ENCODE measurements around the gene RCAN3.
"Not testable (repeated sequence)": the region's sequence is repeated elsewhere in the genome, so short reads cannot be mapped to it uniquely, and the experiment has no call there.

Gene RCAN3

GRCh38 chr1:24486331-24487065 lies 16.1 kb upstream of the RCAN3 start:
- no peak for DNase-seq

DNA sequence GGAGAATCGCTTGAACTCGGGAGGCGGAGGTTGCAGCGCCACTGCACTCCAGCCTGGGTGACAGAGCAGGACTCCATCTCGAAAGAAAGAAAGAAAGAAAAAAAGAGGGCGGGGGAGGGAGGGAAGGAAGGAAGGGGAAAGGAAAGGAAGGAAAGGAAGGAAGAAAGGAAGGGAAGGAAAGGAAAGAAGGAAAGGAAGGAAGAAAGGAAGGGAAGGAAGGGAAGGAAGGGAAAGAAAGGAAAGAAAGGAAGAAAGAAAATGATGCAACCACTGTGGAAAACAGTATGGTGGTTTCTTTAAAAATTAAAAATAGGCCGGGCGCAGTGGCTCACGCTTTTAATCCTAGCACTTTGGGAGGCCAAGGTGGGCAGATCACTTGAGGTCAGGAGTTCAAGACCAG lies 15.2 kb upstream of the RCAN3 start:
- DNase-seq: no peak

DNA sequence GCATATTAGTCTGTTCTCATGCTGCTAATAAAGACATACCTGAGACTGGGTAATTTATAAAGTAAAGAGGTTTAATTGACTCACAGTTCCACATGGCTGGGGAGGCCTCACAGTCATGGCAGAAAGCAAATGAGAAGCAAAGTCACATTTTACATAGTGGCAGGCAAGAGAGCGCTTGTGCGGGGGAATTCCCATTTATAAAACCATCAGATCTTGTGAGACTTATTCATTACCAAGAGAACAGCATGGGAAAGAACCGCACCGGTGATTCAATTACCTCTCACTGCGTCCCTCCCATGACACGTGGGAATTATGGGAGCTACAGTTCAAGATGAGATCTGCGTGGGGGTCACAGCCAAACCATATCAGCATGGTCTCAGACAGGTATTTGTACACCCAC lies 14.5 kb upstream of the RCAN3 start:
- DNase-seq: not testable (repeated sequence)

DNA sequence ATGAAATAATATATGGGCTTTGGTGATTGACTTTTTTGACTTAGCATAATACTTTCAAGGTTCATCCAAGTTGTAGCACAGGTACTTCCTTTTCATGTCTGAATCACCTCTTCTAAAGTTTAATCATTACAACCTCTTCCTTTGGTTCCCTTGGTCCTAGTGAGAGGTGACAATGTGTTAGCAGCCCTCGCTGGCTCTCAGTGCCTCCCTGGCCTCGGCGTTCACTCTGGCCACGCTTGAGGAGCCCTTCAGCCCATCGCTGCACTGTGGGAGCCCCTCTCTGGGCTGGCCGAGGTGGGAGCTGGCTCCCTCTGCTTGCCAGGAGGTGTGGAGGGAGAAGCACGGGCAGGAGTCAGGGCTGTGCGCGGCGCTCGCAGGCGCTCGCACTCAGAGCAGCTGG lies 13.0 kb upstream of the RCAN3 start:
- DNase-seq: no peak

DNA sequence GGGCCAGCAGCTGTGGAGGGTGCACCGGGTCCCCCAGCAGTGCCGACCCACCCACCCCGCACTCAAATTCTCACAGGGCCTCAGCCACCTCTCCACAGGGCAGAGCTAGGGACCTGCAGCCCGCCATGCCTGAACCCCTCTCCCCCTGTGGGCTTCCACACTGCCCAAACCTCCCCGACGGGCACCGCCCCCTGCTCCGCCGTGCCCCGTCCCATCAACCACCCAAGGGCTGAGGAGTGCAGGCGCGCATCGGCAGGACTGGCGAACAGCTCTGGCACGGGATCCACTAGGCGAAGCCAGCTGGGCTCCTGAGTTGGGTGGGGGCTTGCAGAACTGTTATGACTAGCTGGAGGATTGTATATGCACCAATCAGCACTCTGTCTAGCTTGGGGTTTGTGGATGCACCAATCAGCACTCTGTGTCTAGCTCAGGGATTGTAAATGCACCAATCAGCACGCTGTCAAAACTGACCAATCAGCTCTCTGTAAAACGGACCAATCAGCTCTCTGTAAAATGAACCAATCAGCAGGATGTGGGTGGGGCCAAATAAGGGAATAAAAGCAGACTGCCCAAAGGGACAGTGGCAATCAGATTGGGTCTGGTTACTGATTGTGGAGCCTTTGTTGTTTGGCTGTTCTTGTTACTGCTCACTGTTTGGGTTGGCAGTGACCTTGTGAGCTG lies 12.4 kb upstream of the RCAN3 start:
- DNase-seq: no peak

DNA sequence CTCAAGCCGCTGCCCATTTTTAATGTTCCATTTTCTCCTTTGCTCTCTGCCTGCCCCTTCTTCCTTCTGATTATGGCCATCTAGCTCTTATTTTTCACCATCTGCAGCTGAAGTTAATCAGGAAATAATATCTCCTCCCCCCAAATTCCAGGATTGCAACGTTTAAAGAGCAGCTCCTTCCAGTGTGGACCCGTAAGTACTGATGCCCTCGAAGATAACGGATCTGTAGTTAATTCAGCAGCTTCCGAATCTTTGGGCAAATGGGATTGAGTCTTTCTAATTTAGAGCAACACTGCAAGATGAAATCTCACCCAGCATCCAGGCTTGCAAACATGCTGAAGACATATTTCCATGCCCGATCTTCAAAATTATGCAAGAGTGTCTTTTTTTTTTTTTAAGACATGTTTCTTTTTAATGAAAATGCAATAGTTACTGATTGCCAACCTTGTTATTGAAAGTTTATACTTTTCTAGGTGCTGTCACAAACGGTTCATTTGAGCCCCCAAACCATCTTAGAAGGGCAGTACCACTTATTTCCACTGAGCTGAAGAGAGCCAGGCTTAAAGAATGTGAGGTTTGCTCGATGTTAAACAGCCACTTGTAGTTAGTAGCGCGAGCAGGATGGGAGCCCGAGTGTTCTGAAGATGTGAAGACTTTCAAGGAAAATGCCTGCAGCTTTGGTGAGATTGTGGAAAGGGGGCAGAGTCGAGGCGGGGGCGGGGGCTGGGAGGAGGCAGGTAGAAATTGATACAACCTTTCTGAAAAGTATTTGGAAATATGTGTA lies 10.9 kb upstream of the RCAN3 start:
- no peak for DNase-seq

GRCh38 chr1:24492935-24493334 lies 9.7 kb upstream of the RCAN3 start:
- DNase-seq: not testable (repeated sequence)

DNA sequence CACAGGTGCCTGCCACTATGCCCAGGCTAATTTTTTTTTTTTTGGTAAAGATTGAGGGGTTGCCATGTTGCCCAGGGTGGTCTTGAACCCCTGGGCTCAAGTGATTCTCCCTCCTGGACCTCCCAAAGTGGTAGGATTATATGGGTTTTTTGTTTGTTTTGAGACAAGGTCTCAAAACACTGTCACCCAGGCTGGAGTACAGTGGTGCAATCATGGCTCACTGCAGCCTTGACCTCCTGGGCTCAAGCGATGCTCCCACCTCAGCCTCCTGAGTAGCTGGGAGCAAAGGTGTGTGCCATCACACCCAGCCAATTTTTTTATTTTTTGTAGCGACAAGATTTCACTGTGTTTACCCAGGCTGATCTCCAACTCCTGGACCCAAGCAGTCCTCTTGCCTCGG lies 8.9 kb upstream of the RCAN3 start:
- no peak for DNase-seq

GRCh38 chr1:24498589-24498988 lies 4.0 kb upstream of the RCAN3 start:
- DNase-seq: no peak

DNA sequence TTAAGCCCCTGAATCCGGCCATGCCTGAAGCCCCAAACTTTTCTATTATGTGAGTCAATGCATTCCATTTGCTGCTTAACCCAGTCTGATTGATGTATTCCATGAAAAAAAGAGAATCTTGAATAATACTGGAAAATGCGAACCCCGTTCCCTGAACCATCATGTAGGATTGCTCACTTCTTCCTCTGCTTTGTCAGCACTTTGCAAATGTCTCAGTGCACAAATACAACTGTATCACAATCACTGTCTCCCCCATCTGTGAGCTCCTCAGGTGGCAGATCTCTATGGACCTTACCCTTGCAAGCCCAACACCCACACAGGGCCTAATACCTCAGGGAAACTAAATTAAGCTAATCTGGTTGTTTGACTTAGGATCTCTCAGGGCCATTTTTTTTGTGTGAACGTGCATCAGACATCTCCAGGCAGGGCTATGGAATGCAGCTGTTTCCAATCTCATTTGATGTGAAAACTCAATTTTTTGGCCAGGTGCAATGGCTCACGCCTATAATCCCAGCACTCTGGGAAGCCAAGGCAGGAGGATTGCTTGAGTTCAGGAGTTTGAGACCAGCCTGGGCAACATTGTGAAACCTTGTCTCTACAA lies 2.1 kb upstream of the RCAN3 start:
- no peak for DNase-seq

DNA sequence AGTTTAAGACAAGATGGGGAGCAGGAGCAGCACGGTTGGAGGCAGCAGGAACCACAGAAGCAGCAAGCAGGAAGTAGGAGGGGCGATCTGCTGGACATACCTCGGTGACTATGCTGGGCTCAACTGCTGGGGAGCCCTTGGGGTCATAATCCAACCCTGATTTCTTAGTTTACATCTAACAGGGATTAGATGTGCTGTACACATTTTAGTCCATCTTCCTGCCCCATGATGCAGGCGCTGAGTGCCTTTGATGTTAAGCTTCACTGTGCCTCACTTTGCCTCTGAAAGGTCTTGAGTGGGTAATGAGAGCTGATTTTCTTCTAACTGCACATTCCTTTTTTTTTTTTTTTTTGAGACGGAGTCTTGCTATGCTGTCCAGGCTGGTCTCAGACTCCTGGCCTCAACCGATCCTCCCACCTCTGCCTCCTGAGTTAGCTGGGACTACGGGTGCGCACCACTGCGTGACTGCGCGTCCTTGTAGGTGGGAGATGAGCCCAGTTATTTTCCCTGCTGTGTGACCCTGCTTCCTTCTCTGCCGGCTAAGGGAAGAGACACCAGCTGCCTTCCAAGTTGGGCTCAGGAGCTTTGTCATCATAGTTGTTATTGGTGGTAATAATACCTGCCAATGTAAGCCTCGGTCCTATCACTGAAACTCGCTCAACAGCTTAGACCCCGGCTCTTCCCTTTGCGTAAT lies 1.1 kb upstream of the RCAN3 start:
- no peak for DNase-seq

GRCh38 chr1:24502065-24502708 lies 449 bp upstream of the RCAN3 start:
- DNase-seq: no peak

- no peak for DNase-seq
Measured at GRCh38 chr1:24503059-24503751, 569 bp downstream of the RCAN3 start.

DNA sequence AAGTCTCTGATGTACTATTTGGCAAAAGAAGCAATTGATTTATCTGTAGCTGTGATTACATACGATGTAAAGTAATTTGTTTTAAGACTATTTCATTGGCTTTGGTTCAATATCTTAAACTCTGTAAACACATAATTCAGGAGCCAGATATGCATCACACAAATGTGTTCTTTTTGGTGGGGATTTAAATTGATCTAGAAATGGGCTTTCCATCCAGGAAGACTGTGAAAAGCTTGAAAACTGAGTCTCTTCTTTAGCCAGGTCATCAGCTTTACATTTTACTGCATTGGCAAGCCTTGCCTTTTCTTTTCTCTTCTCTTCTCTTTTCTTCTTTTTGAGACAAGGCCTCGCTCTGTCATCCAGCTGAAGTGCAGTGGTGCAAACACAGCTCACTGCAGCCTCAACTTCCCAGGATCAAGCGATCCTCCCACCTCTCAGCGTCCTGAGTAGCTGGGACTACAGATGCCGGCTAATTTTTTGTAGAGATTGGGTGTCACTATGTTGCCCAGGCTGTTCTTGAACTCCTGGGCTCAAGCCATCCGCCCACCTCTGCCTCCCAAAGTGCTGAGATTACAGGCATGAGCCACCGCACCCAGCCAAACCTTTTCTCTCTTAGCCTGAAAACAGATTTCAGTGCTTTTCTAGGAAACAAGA lies 1.4 kb downstream of the RCAN3 start:
- DNase-seq: no peak

DNA sequence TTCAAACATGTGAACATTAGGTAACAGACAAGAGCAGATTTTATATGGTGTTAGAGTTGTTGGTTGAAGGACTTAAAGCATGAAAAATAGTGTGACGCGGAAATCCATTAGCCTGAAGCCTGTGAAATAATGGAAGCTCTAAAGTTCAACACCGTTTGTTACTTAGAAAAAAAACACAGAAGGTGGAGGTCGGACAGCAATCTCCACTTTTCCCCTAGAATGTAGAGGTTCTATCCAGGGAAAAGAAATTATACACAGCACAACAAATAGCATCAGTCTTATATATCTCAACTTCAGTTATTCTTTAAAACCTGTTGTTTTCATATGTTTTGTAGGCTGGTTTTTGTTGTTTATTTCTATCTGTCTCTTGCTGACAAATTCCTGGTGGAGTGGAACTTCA lies 1.9 kb downstream of the RCAN3 start:
- no peak for DNase-seq

DNA sequence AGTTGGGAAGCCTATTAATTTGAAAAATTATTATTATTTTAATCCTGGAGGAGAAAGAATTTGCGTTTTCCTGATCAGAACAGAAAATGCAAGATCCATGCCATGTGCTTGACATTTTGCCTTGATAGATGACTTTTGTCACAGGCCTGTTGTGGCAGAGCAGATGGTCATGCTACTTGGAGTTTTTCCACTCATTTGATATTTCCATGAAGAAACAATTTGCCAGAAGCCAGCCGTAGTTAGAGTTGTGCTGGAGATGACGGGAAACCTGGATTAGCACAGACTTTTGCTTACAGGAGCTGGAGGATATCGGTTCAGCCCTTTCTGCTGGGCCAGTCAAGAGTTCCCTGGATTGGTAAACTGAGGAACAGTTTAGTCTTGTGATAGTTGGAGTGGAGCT lies 3.2 kb downstream of the RCAN3 start:
- no peak for DNase-seq

GRCh38 chr1:24506691-24507381 lies 4.2 kb downstream of the RCAN3 start:
- DNase-seq: no peak

- DNase-seq: no peak
Measured at GRCh38 chr1:24507405-24507804, 4.8 kb downstream of the RCAN3 start.

DNA sequence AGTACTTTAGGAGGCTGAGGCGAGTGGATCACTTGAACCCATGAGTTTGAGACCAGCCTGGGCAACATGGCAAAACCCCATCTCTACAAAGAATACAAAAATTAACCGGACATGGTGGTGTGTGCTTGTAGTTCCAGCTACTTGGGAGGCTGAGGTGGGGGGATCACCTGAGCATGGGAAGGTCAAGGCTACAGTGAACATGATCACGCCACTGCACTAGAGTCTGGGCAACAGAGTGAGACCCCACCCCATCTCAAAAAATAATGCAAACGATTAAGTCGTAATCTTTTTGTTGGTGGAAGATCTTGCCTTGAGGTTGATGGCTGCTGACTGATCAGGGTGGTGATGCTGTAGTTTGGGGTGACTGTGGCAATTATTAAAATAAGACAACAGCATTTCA lies 6.3 kb downstream of the RCAN3 start:
- DNase-seq: no peak

DNA sequence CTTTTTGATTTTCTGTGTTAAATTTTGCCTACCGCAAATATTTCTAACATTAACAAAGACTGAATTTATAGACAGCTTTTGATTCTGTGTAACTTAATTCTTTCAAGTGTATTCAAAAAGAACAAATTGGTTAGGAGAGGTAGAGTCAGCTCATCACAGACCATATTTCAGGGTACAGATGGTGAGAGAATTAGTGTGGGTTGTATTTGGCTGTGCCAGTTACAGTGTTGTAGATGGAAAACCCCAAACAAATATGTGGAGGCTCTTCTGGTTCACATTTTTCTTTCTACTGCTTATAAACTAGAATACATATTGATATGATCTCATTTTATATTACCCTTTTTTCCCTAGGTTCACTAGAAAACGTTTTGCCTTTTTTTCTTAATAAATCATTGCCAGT lies 11.1 kb downstream of the RCAN3 start:
- DNase-seq: no peak

DNA sequence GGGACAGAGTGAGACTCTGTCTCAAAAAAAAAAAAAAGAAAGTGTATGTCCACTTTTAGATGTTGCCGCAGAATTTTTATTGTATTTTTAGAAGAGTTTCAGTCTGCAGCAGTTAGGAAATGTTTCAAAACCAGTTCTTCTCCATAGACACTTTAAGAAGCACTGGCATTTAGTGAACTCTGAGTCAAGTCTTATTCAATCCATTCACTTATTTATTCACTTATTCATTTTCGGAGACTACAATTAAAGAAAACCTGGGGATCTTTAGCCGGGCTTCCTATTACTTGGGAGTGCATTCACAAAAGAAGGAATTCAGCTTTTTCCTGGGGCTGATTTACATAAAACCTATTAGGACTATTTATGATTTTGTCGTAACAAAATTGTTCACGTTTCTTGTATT lies 12.3 kb downstream of the RCAN3 start:
- DNase-seq: no peak
